HG03135 (cell line): ENCODE results near the gene NUTM2E.
"Not testable (repeated sequence)": the region's sequence is repeated elsewhere in the genome, so short reads cannot be mapped to it uniquely, and the experiment has no call there.

Experiments used
- ATAC-seq: cut with Tn5 transposase; IDR thresholded peaks from one replicate; pipeline ENCODE4 v1.9.1; 2021; ENCODE audit warnings: mild to moderate bottlenecking, moderate library complexity; ENCODE audit not compliant: unreplicated experiment

Gene NUTM2E

GRCh38 chr10:79862803-79863202 is 36.3 kb downstream of the NUTM2E start:
- not testable (repeated sequence) for ATAC-seq

- ATAC-seq = not testable (repeated sequence)
Measured at GRCh38 chr10:79866903-79867551, 40.5 kb downstream of the NUTM2E start.

- not testable (repeated sequence) for ATAC-seq
Measured at GRCh38 chr10:79868023-79868422, 41.5 kb downstream of the NUTM2E start.

GRCh38 chr10:79869439-79870097 is 43.0 kb downstream of the NUTM2E start:
- not testable (repeated sequence) for ATAC-seq

- not testable (repeated sequence) for ATAC-seq
Measured at GRCh38 chr10:79871729-79872128, 45.2 kb downstream of the NUTM2E start.
